Immature natural killer cell (primary cell): ENCODE data around the gene ABR. TPM values are rescaled to one million over a fixed set of nuclear protein-coding genes. Genes with fewer than 3 reads are reported as not detected.

Source experiments
- DNase-seq, 3 donors: peaks; one replicate each; pipeline ENCODE4 v3.0.0; 2022; ENCODE audit warnings: mixed read lengths in 1 of 3
- H3K27ac Mint-ChIP-seq, 6 donors: one replicate each; pipeline ENCODE4 v1.8.0; 2020; ENCODE audit warnings: mixed read lengths in 6 of 6, mild to moderate bottlenecking in 5 of 6, inconsistent platforms in 4 of 6, moderate library complexity in 3 of 6
- H3K27me3 Mint-ChIP-seq, 3 donors: one replicate each; pipeline ENCODE4 v1.8.0; 2020 to 2021; ENCODE audit warnings: low read depth in 3 of 3, mild to moderate bottlenecking in 3 of 3, mixed read lengths in 3 of 3, moderate library complexity in 3 of 3, inconsistent platforms in 1 of 3
- H3K36me3 Mint-ChIP-seq, 3 donors: one replicate each; pipeline ENCODE4 v1.8.0; 2020; ENCODE audit warnings: mixed read lengths in 3 of 3, inconsistent platforms in 2 of 3, mild to moderate bottlenecking in 2 of 3
- H3K4me1 Mint-ChIP-seq, 2 donors: one replicate each; pipeline ENCODE4 v1.8.0; 2020; ENCODE audit warnings: inconsistent platforms in 2 of 2, mild to moderate bottlenecking in 2 of 2, mixed read lengths in 2 of 2, moderate library complexity in 1 of 2
- H3K4me3 Mint-ChIP-seq, 5 donors: one replicate each; pipeline ENCODE4 v1.8.0; 2020; ENCODE audit warnings: mild to moderate bottlenecking in 5 of 5, mixed read lengths in 5 of 5, inconsistent platforms in 3 of 5, moderate library complexity in 3 of 5
- H3K9me3 Mint-ChIP-seq, 6 donors: one replicate each; pipeline ENCODE4 v1.8.0; 2020; ENCODE audit warnings: mild to moderate bottlenecking in 6 of 6, mixed read lengths in 6 of 6, inconsistent platforms in 4 of 6, moderate library complexity in 3 of 6
- polyA plus RNA-seq, 3 donors: library from polyadenylated mRNA; unstranded; fragments of 300-500 nt; fragmentation: Illumina TruSeq; gene quantifications; one replicate each; pipeline ENCODE4 v1.2.3, GENCODE V29; 2021

The ABR gene
- polyA plus RNA-seq, 3 donors from 2014 or later, result 11.2 to 36.2 (median 14.8) TPM

- H3K4me1 Mint-ChIP-seq, result no peaks in the 10 kb centered on the region
- H3K36me3 Mint-ChIP-seq, result no peaks in the 10 kb centered on the region
- no peak overlapping the region for H3K27ac Mint-ChIP-seq
- no peak for DNase-seq
- peaks cover 6 to 10% (median 7%) of the 10 kb centered on the region in 3 donors for H3K27me3 Mint-ChIP-seq
- no peaks in the 10 kb centered on the region for H3K9me3 Mint-ChIP-seq
- H3K4me3 Mint-ChIP-seq, result no peak overlapping the region
Measured at GRCh38 chr17:967122-967521, 212.7 kb downstream of the ABR start.

GRCh38 chr17:965311-965989, 214.3 kb downstream of the ABR start:
- peaks cover 7 to 11% (median 7%) of the 10 kb centered on the region in 3 donors for H3K27me3 Mint-ChIP-seq
- H3K9me3 Mint-ChIP-seq, result no peaks in the 10 kb centered on the region
- no peak overlapping the region for H3K27ac Mint-ChIP-seq
- no peaks in the 10 kb centered on the region for H3K4me1 Mint-ChIP-seq
- no peaks in the 10 kb centered on the region for H3K36me3 Mint-ChIP-seq
- no peak overlapping the region for H3K4me3 Mint-ChIP-seq
- no peak for DNase-seq

GRCh38 chr17:964876-965275, 214.9 kb downstream of the ABR start:
- Mint-ChIP-seq H3K9me3 (no peaks in the 10 kb centered on the region), H3K4me3 (no peak overlapping the region), H3K27me3 (peaks cover 7 to 11% (median 7%) of the 10 kb centered on the region in 3 donors), H3K36me3 (no peaks in the 10 kb centered on the region), H3K4me1 (no peaks in the 10 kb centered on the region), H3K27ac (no peak overlapping the region)
- DNase-seq, result no peak

DNA sequence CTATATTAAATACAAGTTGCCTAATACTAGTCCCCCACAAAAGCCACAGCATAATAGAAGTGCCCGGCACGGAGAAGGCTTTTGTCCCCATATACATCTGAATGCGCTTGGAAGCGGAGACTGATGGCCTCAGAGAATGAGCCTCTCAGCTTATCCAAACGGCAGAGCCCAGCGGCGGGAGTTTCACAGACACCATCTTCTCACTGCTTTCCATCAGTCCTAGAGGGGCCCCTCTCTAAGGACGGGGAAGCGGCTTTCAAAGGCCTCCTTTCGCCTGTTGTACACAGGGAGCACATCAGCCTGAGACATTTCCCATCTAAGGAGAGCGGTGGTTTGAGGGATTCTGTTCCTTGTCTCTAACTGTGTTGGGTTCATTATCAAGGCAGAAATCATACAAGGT, 217.1 kb downstream of the ABR start:
- no peaks in the 10 kb centered on the region for H3K9me3 Mint-ChIP-seq
- no peak for DNase-seq

DNA sequence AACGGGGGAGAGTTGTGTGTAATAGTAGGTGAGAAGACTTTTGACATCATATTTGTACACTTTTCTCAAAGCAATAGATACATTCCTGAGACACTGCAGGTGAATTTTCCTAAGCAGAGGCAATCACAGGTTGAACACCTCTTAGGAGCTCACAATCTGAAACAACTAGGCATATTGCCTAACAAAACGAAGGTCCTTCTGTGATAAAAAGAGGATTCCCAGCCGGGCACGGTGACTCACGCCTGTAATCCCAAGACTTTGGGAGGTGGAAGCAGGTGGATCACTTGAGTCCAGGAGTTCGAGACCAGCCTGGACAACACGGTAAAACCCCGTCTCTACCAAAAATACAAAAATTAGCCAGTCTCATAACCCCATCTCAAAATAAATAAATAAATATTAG, 217.6 kb downstream of the ABR start:
- Mint-ChIP-seq H3K4me1 (no peaks in the 10 kb centered on the region), H3K27ac (no peak overlapping the region), H3K36me3 (no peaks in the 10 kb centered on the region), H3K9me3 (no peaks in the 10 kb centered on the region), H3K27me3 (peaks cover 2 to 6% (median 3%) of the 10 kb centered on the region in 3 donors), H3K4me3 (no peak overlapping the region)
- DNase-seq, result no peak

More for the DNA sequence above, 217.1 kb downstream of the ABR start:
- no peaks in the 10 kb centered on the region for H3K4me1 Mint-ChIP-seq
- H3K27me3 Mint-ChIP-seq, result peaks cover 2 to 8% (median 4%) of the 10 kb centered on the region in 3 donors
- no peak overlapping the region for H3K4me3 Mint-ChIP-seq
- H3K27ac Mint-ChIP-seq, result no peak overlapping the region
- H3K36me3 Mint-ChIP-seq, result no peaks in the 10 kb centered on the region

- peaks cover 2 to 8% (median 5%) of the 10 kb centered on the region in 3 donors for H3K27me3 Mint-ChIP-seq
- DNase-seq, result no peak
- H3K27ac Mint-ChIP-seq, result no peak overlapping the region
- no peaks in the 10 kb centered on the region for H3K36me3 Mint-ChIP-seq
- no peaks in the 10 kb centered on the region for H3K4me1 Mint-ChIP-seq
- H3K4me3 Mint-ChIP-seq, result no peak overlapping the region
- H3K9me3 Mint-ChIP-seq, result no peaks in the 10 kb centered on the region
Measured at GRCh38 chr17:958712-959451, 220.9 kb downstream of the ABR start.

- DNase-seq, result no peak
- peaks cover 2 to 9% (median 5%) of the 10 kb centered on the region in 3 donors for H3K27me3 Mint-ChIP-seq
- peaks cover 0 to 2% of the 10 kb centered on the region in 2 donors for H3K4me1 Mint-ChIP-seq
- no peak overlapping the region for H3K4me3 Mint-ChIP-seq
- no peak overlapping the region for H3K27ac Mint-ChIP-seq
- no peaks in the 10 kb centered on the region for H3K9me3 Mint-ChIP-seq
- H3K36me3 Mint-ChIP-seq, result no peaks in the 10 kb centered on the region
Measured at GRCh38 chr17:957856-958421, 221.8 kb downstream of the ABR start.

- no peaks in the 10 kb centered on the region for H3K9me3 Mint-ChIP-seq
- no peak overlapping the region for H3K4me3 Mint-ChIP-seq
- H3K4me1 Mint-ChIP-seq, result peaks cover 0 to 2% of the 10 kb centered on the region in 2 donors
- peaks cover 2 to 11% (median 5%) of the 10 kb centered on the region in 3 donors for H3K27me3 Mint-ChIP-seq
- no peaks in the 10 kb centered on the region for H3K36me3 Mint-ChIP-seq
- no peak overlapping the region for H3K27ac Mint-ChIP-seq
- no peak for DNase-seq
Measured at GRCh38 chr17:956905-957304, 222.9 kb downstream of the ABR start.

GRCh38 chr17:954431-955164, 225.2 kb downstream of the ABR start:
- DNase-seq, result no peak
- H3K27ac Mint-ChIP-seq, result no peak overlapping the region
- H3K9me3 Mint-ChIP-seq, result no peaks in the 10 kb centered on the region

DNA sequence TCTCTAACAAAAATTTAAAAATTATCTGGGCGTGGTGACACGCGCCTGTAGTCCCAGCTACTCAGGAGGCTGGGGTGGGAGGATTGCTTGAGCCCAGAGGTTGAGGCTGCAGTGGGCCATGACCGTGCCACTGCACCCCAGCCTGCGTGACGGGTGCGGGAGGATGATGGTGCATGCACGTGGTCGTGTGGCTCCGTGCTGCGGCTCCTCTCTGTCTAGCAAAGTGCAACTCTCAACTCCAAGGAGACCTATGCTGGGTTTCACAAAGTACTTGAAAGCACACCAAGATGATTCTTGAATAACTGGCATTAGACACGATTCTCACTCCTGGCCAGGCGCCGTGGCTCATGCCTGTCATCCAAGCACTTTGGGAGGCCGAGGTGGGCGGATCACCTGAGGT, 226.0 kb downstream of the ABR start:
- Mint-ChIP-seq H3K27me3 (peaks cover 7 to 13% (median 9%) of the 10 kb centered on the region in 3 donors), H3K4me3 (no peak overlapping the region), H3K4me1 (peaks cover 0 to 7% of the 10 kb centered on the region in 2 donors), H3K9me3 (no peaks in the 10 kb centered on the region), H3K36me3 (no peaks in the 10 kb centered on the region), H3K27ac (no peak overlapping the region)
- DNase-seq, result no peak

More at GRCh38 chr17:954431-955164, 225.2 kb downstream of the ABR start:
- Mint-ChIP-seq H3K4me3 (no peak overlapping the region), H3K36me3 (no peaks in the 10 kb centered on the region), H3K4me1 (peaks cover 0 to 7% of the 10 kb centered on the region in 2 donors), H3K27me3 (peaks cover 7 to 13% (median 9%) of the 10 kb centered on the region in 3 donors)

Other genes starting within 250 kb of the ABR start
- gene NXN, start 200.2 kb downstream of the ABR start, polyA plus RNA-seq, result under 1 TPM in 1 of 3 donors, not detected in 2; 0.19 TPM
- 10 to 100 TPM; 22.0 to 26.9 (median 24.4) TPM for gene TIMM22, start 182.9 kb downstream of the ABR start, polyA plus RNA-seq
- not detected for gene BHLHA9, start 90.5 kb upstream of the ABR start, polyA plus RNA-seq
- under 1 TPM in 1 of 3 donors, not detected in 2; 0.62 TPM for gene TRARG1, start 99.7 kb upstream of the ABR start, polyA plus RNA-seq
- gene YWHAE, start 220.2 kb upstream of the ABR start, polyA plus RNA-seq, result 10 to 100 TPM; 45.9 to 53.5 (median 48.4) TPM